ENCODE measurements around the gene COL18A1. TPM values are rescaled to one million over a fixed set of nuclear protein-coding genes. Genes with fewer than 3 reads are reported as not detected.

The COL18A1 gene
- total RNA-seq, 4 donors from 2014 or later = 16.4 to 42.2 (median 20.7) TPM

DNA sequence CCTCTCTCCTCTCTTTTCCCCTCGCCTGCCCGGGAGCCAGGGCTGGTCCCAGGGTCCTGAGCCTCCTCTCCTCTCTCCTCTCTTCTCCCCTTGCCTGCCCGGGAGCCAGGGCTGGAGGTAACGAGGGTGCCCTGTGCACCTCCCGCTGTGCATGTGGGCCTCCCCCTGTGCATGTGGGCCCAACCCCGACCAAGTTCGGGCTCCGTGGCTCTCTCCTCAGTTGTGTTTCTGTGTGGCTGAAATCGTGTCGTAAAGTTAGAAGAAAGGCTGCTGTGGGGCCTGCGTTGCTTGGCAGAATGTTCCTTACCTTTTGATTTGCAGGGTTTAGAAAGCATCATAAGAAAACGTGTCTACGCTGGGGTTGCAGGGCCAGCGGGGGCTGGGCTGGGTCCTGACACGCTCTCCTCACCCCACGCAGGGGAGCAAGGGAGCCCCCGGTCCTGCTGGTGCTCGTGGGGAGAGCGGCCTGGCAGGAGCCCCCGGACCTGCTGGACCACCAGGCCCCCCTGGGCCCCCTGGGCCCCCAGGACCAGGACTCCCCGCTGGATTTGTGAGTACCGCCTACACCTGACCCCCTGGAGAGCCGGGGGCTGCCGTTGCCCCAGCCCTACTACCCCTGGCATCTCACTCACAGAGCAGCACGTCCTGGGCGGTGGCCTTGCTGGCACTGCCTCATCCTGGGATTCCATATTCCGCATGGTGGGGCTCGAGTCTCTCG lies 81.6 kb downstream of the COL18A1 start:
- no peak overlapping the region for H3K4me3 ChIP-seq
- ATAC-seq = no peak
- in situ Hi-C loops (cut with MboI; ENCODE audit: low sequenced_read_pairs in 4 of 4) = no loop called here
- no peaks in the 10 kb centered on the region for H3K36me3 ChIP-seq
- DNase-seq = no peak
- intact Hi-C loops (cut with DNase I; ENCODE audit: low total_unique reads) = no loop called here
- no peak overlapping the region for H3K27ac ChIP-seq
- no peaks in the 10 kb centered on the region for H3K4me1 ChIP-seq
- TF ChIP-seq CTCF (IDR thresholded peaks at IDR 0.05 in 4 of 5, conservative IDR thresholded peaks at IDR 0.05 in 1 of 5) (no peak), POLR2A (IDR thresholded peaks at IDR 0.05) (no peak)
- H3K9me3 ChIP-seq = no peaks in the 10 kb centered on the region
- H3K27me3 ChIP-seq = no peaks in the 10 kb centered on the region

DNA sequence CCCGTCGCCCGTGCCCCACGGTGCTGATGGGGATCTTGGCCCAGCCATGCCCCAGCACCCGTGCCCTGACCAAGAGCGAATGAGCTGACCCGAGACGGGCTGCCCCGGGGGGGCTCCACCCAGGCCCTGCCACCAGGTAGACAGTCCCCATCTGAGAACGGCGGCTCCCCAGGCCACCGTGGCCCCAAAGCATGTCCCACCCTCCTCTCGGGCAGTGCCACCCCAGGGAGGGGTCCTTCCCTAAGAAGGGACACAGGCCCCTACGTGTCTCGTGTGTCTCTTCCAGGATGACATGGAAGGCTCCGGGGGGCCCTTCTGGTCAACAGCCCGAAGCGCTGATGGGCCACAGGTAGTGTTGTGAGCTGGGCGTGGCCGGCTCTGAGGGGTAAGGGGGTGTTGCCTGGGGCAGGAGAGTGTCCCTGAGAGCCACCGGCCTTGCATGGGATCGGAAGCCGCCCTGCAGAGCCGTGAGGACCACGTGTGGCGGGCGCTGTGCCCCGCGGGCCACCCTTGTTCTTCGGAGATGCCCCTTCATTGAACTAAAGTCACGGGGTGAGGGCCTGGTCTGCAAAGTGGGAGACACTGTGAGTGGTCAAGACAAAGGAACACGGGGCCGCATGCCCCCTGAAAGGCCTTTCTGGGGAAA lies 82.3 kb downstream of the COL18A1 start:
- no peaks in the 10 kb centered on the region for H3K4me1 ChIP-seq
- no peak overlapping the region for H3K27ac ChIP-seq
- intact Hi-C loops (cut with DNase I; ENCODE audit: low total_unique reads) (no loop called here), in situ Hi-C loops (cut with MboI; ENCODE audit: low sequenced_read_pairs in 4 of 4) (no loop called here)
- no peak overlapping the region for H3K4me3 ChIP-seq
- H3K36me3 ChIP-seq = no peaks in the 10 kb centered on the region
- no peak for TF ChIP-seq CTCF (IDR thresholded peaks at IDR 0.05 in 4 of 5, conservative IDR thresholded peaks at IDR 0.05 in 1 of 5)
- TF ChIP-seq POLR2A (IDR thresholded peaks at IDR 0.05) = no peak
- no peaks in the 10 kb centered on the region for H3K9me3 ChIP-seq
- ATAC-seq (no peak), DNase-seq (no peak)
- no peaks in the 10 kb centered on the region for H3K27me3 ChIP-seq

DNA sequence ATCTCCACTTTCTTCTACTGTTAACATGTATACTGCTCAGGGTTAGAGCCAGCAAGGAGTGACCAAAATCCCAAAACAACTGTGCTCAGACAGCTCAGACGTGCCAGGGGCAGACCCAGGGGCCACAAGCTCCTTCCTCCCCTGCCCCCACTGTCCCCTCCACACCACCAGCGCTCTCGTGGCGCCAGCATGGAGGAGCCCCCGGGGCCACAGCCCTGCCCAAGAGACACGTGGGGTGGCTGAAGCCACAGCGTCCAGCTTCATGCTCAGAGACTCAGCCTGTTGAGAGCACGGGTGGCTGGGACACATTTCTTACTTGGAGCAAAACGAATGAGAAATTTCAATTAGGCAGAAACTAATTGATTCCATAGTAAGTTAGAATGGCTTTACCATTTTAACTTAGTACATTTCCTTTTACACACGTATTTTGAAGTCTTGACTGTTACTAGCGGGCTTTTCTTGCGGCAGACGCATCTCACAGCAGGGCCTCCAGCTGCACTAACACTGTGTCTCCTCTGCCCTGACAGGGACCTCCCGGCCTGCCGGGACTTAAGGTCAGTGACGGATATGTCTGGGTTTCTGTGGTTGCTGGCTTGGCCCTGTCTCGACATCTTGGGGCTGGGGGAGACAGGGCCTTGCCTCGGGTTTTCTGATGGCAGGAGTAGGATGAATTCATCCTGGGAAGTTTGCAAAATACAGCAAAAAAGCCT lies 83.1 kb downstream of the COL18A1 start:
- Histone ChIP-seq H3K36me3 (no peaks in the 10 kb centered on the region), H3K27me3 (no peaks in the 10 kb centered on the region), H3K27ac (no peak overlapping the region), H3K4me1 (no peaks in the 10 kb centered on the region), H3K9me3 (no peaks in the 10 kb centered on the region), H3K4me3 (no peak overlapping the region)
- intact Hi-C loops (cut with DNase I; ENCODE audit: low total_unique reads) = no loop called here
- in situ Hi-C loops (cut with MboI; ENCODE audit: low sequenced_read_pairs in 4 of 4) = no loop called here
- no peak for DNase-seq
- no peak for ATAC-seq
- TF ChIP-seq POLR2A (IDR thresholded peaks at IDR 0.05) (no peak), CTCF (IDR thresholded peaks at IDR 0.05 in 4 of 5, conservative IDR thresholded peaks at IDR 0.05 in 1 of 5) (no peak)

DNA sequence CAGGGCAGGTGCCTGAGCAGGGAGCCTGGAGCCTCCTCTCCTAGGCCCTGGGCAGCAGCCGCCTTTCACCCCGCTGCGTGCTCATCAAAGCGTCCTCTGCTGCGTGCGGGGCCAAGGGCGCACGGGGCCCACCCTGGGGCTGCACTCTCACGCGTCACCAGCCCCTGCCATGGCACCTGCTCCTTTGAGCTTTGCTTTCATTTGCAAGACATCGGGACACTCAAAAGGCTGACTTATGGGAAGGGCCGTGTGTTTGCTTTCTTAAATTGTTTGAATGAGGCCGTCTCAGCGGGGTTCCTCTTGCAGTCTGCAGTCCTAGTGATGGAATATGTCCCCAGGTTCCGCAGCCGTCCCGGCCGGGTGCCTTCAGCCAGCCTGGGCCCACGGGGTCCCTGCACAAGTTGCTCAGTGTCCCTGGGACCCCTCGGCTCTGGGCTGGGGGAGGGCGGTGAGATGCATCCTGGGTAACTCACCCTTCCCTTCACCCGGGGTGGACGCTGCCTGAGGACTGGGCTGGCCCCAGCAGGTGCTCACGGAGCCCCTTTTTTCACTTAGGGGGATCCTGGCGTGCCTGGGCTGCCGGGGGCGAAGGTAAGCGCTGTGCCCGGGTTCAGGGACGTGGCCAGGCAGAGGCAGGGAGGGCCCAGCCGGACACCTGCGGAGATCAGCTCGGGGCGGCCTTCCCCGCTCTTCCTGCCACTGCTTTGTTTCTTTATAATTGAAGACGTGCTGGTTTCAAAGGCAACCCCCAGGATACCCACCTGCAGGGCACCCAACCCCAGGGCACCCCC lies 84.2 kb downstream of the COL18A1 start:
- in situ Hi-C loops (cut with MboI; ENCODE audit: low sequenced_read_pairs in 4 of 4) = no loop called here
- no peaks in the 10 kb centered on the region for H3K36me3 ChIP-seq
- no peak for ATAC-seq
- H3K9me3 ChIP-seq = no peaks in the 10 kb centered on the region
- intact Hi-C loops (cut with DNase I; ENCODE audit: low total_unique reads) = no loop called here
- H3K27me3 ChIP-seq = no peaks in the 10 kb centered on the region
- H3K4me3 ChIP-seq = no peak overlapping the region
- no peak for DNase-seq
- no peak overlapping the region for H3K27ac ChIP-seq
- no peaks in the 10 kb centered on the region for H3K4me1 ChIP-seq
- TF ChIP-seq CTCF (IDR thresholded peaks at IDR 0.05 in 4 of 5, conservative IDR thresholded peaks at IDR 0.05 in 1 of 5) (no peak), POLR2A (IDR thresholded peaks at IDR 0.05) (no peak)
